ENCODE measurements around the gene NPDC1.

NPDC1 gene

DNA sequence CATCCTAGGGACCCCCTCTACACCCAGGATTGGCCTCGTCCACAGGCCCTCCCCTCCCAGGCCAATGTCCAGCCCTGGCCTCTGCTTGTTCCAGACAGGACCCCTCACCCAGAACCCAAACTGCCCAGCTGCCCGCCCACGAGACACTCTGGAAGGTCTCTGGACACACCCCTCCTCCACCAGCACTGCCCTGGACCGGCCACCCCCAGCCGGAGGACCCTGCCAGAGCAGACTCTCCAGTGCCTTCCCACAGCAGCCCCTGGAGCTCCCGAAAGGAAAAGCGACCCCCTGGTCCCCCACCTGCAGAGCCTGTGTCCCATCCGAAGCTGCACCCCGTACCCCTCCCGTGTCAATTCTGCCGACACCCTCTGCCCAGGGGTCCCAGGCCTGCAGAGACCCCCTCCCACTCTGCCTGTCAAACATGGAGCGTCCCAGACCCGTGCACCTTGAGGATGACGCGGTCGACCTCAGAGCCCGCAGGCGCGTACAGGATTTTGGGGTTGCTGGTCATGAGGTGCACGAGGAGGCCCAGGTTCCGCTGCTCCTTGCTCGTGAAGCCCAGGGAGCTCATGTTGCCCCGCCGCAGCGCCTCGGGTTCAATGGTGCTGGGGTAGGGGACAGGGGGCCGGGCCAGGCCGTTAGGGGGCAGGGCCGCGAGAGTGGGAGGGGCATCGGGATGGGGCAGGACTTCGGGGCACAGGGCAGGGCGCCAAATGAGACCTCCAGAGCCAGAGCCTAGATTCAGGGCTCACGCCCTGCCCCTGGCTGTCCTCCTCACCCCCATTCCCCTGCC is 25.9 kb downstream of the NPDC1 start:
- in situ Hi-C loops (cut with HindIII; ENCODE audit: low pct_ligation_motif_present, low pct_unique_long_range_greater_than_20kb, low sequenced_read_pairs) = no loop called here
- DNase-seq = no peak

DNA sequence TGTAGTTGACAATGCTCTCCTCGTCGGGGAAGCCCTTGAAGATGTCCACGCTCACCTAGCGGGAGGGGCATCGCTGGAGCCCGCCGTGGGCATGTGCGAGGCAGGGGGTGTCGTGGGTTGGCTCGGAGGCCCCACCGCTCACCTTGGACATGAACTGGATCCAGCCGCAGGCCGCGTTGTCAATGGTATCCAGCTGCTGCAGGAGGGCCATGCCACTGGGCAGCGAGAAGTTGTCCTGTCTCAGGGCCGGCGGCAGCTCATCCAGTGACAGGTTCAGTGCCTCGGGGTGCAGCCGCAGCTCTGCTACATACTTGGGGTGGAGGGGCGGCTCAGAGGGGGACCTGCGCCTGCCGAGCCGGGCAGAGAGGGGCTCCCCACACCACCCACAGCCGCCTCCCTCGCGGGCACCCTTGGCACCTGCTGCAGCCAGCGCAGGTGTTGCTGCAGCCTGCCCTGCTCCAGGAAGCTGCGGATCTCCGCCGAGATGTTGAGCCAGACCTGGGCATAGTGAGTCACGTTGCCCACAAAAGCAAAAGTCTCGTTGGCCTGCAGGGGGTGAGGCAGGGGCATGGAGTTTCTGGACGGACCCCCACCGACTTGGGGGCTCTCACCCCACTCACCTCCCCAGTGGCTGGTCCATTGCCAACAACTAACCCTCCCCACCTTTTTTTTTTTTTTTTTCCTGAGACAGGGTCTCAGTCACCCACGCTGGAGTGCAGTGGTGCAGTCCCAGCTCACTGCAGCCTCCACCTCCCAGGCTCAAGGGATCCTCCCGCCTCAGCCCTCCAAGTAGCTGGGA is 27.0 kb downstream of the NPDC1 start:
- no peak for DNase-seq

DNA sequence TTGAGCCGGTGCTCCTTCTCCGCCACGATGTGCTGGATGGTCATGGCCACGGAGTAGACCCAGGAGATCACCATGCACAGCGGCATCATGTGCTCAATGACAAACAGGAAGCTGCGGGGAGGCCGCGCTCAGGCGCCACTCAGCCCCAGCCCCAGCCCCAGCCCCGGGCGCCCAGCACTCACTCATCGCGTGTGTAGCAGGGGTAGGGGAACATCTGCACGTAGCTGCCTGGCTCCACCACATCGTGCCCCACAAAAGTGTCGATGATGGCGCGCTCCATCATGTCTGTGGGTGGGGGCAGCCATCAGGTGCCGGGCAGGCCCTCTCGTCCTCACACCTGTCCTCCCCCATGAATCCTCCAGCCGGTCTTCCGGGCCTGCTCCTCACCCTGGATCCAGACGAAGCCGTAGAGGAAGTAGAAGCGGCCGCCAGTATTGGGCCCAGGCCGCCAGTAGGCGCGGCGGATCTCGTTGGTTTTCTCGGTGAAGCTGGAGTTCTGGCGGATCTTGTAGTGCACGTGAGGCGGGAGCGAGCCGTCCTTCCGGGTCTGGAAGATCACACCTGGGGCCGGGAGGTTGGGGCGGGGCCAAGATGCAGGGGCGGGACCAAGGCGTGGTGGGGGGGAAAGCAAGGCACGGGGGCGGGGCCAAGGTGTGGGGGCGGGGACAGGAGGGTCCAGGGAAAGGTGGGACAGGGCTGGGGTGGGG is 28.0 kb downstream of the NPDC1 start:
- no peak for DNase-seq
- in situ Hi-C loops (cut with HindIII; ENCODE audit: low pct_ligation_motif_present, low pct_unique_long_range_greater_than_20kb, low sequenced_read_pairs) = no loop called here

More for the DNA sequence above, 27.0 kb downstream of the NPDC1 start:
- in situ Hi-C loops (cut with HindIII; ENCODE audit: low pct_ligation_motif_present, low pct_unique_long_range_greater_than_20kb, low sequenced_read_pairs) = no loop called here

DNA sequence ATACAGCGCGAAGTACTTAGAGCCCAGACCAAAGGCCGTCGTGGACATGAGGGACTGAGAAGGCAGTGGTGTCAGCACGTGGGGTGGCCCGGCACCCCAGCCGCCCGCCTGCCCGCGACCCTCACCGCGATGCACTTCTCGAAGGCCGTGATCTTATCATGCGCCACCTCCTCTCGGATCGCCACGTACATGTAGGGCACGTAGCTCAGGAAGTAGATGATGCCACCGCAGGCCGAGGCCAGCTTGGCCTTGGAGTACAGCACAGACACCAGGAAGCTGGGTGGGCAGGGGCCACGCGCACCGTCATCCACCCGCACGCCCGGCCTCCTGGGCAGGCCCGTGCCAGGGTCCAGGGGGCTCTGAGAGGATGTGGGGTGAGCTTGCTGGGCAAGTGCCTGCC is 28.9 kb downstream of the NPDC1 start:
- in situ Hi-C loops (cut with HindIII; ENCODE audit: low pct_ligation_motif_present, low pct_unique_long_range_greater_than_20kb, low sequenced_read_pairs) = no loop called here
- DNase-seq = no peak

DNA sequence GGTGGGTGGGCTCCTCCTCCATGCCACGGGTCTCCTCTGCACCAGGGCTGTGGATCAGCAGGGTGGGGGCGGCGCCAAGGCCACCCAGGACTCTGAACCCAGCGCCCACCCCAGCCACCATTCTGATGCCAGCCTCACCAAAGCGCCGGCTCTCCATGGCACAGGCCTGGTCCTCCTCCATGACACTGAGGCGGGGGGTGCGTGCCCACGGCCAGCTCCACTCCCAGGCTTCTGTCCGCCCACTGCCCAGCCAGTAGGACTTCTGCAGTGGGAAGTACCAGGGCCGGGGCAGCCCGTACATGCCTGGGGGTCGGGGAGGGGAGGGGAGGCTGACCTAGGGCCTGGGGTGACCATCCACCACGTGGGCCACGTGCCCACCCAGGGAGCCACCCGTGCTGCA is 29.5 kb downstream of the NPDC1 start:
- in situ Hi-C loops (cut with HindIII; ENCODE audit: low pct_ligation_motif_present, low pct_unique_long_range_greater_than_20kb, low sequenced_read_pairs) = no loop called here
- no peak for DNase-seq

DNA sequence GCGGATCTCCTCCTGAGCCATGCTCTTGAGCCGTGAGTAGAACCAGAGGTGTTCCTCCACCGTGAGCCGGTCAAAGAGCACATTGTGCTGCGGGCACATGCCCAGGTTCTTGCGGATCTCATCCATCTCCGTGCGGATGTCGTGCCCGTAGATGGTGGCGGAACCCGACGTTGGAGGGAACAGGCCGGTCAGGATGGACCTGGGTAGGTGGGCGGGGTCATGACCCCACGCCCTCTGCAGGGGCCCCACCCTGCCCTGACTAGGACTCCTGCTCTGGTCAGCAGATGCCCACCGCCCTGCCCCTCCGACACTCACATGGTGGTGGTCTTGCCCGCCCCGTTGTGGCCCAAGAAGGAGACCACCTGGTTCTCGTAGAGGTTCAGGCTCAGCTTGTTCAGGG is 30.0 kb downstream of the NPDC1 start:
- no peak for DNase-seq
- in situ Hi-C loops (cut with HindIII; ENCODE audit: low pct_ligation_motif_present, low pct_unique_long_range_greater_than_20kb, low sequenced_read_pairs) = no loop called here

DNA sequence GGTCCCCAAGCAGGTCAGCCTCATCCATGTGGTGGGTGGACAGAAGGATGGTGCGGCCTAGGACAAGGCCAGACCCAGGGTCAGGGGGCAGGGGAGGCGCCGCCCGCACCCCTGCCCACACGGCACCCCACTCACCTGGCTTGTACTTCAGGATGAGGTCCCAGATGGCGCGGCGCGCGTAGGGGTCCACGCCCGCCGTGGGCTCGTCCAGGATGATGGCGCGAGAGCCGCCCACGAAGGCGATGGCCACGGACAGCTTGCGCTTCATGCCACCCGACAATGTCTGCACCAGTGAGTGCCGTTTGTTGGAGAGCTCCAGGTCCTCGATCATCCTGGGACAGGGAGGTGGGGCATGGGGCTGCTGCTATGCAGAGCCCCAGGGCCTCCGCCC is 30.4 kb downstream of the NPDC1 start:
- in situ Hi-C loops (cut with HindIII; ENCODE audit: low pct_ligation_motif_present, low pct_unique_long_range_greater_than_20kb, low sequenced_read_pairs) = no loop called here
- no peak for DNase-seq

DNA sequence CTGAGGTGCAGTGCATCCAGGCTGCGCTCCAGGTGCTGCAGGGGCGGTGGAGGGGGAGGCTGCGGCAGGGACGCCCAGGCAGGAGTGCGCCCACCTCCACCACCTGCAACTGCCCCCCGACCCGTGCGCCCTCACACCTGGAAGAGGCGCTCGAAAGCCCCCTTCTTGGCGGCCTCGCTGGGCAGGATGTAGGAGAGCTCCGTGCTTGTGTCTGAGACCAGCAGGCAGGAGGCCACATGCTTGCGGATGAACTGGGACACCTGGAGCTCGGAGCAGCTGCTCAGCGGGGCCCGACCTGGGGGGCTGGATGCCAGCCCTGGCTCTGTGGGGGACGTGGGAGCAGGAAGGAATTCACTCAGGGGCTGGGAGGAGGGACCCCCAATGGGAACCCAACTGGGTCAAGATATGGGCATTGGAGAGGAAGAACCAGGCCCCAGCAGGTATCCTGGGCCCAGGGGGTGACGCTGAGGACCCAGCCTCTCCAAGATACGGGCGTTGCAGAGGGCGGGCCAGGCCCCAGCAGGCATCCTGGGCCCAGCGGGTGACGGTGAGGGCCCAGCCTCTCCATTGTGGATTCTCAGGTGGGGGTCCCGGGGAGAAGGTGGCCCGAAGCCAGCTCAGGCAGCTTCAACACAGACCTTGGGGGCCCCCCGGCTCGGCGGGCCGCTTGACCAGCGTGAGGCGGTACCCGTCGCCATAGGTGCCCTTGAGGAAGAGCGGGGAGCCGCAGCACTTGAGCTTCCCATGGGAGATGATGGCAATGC is 31.0 kb downstream of the NPDC1 start:
- DNase-seq = no peak
- in situ Hi-C loops (cut with HindIII; ENCODE audit: low pct_ligation_motif_present, low pct_unique_long_range_greater_than_20kb, low sequenced_read_pairs) = no loop called here

DNA sequence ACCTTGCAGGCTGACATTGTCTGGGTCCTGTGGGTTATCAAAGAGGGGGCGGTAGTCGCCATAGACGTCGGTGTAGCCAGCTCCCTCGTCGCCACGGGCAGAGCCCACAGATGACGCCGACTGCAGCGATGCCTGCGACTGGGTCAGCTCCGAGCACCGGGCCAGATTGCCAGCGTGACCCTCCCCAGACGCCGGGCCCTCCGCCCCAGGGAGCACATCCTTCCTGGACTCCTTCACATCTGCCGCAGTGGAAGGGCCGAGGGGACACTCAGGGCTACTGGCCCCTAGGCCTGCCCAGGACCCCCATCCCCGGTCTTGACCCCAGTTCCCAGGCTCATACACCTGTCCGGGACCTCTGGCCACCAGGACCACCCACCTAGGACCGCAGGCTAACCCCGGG is 31.8 kb downstream of the NPDC1 start:
- in situ Hi-C loops (cut with HindIII; ENCODE audit: low pct_ligation_motif_present, low pct_unique_long_range_greater_than_20kb, low sequenced_read_pairs) = no loop called here

DNA sequence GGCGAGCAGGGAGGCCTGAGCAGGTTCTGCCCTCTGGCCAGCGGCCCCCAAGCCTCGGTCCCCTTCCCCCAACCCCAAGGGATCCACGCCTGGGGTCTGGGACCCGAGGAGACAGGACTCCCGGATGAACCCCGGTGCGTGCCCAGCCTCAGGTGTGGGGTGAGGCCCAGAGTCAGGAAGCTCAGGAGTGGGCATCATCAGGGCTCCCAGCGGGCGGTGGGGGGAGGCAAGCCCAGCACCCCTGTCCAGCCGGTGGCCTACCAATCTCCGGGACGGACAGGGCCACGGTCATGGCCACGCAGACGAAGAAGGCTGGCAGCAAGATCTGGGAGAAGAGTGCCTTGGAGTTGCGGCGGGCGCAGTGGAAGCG is 32.4 kb downstream of the NPDC1 start:
- in situ Hi-C loops (cut with HindIII; ENCODE audit: low pct_ligation_motif_present, low pct_unique_long_range_greater_than_20kb, low sequenced_read_pairs) = no loop called here
- DNase-seq = no peak

More for the DNA sequence above, 31.8 kb downstream of the NPDC1 start:
- DNase-seq = no peak

DNA sequence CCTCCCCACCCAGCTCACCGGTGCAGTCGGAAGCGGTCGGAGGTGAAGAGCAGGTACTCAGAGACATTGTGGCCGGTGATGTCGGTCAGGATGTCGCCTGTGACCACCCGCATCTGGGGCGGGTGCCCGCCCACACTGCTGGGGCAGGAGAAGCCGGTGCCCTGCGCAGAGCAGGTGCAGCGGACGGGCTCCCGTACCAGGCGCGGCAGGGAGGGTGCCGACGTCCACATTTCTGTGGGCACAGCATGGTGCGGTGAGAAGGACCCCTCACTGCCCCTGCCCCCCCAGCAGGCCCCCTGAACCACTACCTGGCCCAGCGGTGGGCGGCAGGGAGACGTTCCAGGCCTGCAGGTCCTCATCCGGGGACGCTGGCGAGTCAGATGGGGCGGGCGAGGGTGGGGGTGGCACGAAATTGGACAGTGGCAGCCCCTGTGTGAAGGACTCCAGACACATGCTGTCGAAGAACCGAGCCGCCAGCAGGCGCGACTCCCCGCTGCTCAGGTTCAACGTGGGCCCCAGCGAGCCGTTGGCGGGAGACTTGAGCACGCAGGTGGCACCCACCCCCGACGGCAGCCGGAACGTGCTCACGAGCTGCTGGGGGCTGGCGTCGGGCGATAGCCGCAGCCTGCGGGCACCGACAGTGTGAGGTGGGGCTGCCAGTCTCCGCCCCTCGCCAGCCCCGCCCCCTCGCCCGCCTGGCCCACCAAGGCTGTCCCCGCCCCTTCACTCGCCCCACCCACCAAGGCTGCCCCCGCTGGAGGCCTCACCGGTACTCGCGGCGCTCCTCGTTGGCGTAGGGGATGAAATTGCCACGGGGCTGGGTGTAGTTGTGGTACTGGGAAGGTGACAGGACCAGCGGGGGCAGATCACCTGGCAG is 33.0 kb downstream of the NPDC1 start:
- in situ Hi-C loops (cut with HindIII; ENCODE audit: low pct_ligation_motif_present, low pct_unique_long_range_greater_than_20kb, low sequenced_read_pairs) = no loop called here
- DNase-seq = no peak

DNA sequence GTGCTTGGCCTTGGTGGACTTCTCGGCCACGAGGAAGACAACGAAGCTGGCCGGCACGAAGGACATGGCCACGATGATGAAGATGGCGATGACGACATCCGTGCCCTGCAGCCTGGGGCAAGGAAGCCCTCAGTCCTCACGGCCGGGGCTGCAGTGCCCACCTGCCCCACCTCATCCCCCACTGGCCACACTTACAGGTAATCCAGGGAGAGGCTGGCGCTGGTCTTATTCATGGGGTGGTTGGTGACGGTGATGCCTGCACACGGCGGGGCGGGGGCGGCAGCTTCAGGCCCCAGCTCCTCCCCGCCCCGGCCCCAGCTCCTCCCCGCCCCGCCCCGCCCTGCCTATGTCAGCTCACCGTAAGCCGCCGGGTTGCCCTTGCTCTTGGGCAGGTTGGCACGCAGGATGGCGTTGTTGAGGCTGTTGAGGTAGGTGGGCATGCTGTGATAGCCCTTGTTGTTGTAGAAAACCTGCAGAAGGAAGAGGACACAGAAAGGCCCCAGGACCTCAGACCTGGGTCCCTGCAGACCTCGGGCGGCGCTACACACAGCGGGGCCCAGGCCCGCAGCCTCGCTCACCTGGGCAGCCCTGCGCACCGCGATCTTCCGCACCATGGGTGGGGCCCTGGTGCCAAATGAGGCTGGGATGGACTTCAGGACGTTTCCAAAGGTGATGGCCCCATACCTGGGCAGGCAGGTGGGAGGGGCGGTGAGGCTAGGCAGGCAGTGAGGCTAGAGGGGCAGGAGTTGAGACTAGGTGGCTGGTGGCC is 33.9 kb downstream of the NPDC1 start:
- in situ Hi-C loops (cut with HindIII; ENCODE audit: low pct_ligation_motif_present, low pct_unique_long_range_greater_than_20kb, low sequenced_read_pairs) = no loop called here
- DNase-seq = no peak

DNA sequence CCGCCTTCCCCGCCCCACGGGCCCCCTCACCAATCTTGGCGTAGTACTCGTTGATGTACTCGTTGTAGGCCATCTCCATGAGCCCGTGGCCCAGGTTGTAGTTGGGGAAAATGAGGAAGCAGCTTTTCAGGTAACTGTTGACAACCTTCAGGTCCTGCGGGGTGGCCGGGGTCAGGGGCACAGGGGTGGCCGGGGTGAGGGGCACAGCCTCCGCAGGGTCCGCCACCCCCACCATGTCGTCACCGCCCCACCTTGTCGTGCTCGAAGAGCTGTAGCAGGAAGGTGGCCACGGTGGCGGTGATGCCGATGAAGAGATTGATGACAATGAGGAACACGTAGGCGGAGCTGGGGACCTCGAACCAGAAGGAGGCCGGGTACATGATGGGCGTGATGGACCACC is 34.8 kb downstream of the NPDC1 start:
- in situ Hi-C loops (cut with HindIII; ENCODE audit: low pct_ligation_motif_present, low pct_unique_long_range_greater_than_20kb, low sequenced_read_pairs) = no loop called here
- no peak for DNase-seq

DNA sequence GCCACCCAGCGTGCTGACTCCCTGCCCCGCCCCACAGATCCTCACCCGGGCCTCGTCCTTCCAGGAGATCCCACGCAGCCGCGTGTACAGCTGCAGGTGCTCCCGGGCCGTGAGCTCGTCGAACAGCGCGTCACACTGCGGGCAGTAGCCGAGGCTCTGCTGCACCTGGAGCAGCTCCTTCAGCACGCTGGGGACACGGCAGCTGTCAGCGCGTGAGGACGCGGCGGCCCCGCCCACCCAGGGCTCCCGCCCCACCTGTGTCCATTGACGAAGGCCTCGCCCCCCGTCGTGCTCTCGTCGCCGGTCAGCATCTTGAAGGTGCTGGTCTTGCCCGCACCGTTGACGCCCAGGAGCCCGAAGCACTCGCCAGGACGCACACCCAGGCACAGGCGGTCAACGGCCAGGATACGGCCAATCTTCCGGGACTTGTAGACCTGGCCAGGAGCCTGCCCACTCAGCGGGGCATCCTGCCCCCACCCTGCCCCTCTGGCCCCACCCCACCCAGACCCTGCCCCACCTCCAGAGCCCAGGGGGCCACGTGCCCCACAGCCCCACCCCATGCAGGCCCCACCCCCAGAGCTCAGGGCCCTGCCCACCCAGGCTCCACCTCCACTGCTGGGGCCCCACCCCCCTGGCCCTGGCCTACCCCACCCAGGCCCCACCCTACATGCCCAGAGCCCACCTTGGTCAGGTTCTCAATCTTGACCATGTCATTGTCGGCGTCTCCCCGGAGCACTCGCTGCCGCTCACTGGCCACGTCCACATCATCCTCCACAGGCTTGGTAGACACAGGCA is 35.8 kb downstream of the NPDC1 start:
- no peak for DNase-seq

DNA sequence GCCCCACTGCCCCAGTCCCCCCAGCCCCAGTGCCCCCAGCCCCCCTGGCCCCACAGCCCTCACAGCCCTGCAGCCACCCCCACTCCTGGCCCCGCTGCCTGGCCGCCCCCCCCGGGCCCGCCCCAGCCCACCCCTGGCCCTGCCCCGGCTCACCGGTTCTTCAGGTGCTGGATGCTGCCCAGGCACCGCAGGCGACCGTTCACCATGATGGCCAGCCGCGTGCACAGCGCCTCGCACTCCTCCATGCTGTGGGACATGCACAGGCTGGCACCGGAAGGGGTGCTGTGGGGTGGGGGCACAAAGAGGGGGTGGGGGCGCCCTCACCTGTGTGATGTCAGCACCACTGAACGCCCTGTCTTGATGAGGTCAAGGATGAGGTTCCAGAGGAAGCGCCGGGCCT is 36.8 kb downstream of the NPDC1 start:
- in situ Hi-C loops (cut with HindIII; ENCODE audit: low pct_ligation_motif_present, low pct_unique_long_range_greater_than_20kb, low sequenced_read_pairs) = no loop called here
- DNase-seq = no peak

More for the DNA sequence above, 35.8 kb downstream of the NPDC1 start:
- in situ Hi-C loops (cut with HindIII; ENCODE audit: low pct_ligation_motif_present, low pct_unique_long_range_greater_than_20kb, low sequenced_read_pairs) = no loop called here

DNA sequence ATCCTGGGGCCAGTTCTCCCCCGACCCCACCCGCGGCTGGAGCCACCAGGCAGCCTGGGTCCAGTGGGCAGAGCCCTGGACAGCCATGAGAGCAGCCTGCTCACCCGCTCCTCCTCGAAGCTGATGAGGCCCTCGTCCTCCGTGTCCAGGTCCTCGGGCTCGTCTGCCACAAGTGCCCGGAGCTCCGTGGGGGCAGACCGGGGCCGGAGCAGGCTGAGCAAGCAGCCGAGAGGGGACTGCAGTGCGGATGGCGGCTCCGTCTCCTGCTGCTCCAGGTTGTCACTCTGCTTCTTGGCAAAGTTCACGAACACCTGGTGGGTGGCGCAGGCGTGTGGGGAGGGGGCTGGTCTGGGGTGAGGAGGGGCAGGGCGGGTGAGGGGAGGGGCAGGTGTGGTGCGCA is 37.7 kb downstream of the NPDC1 start:
- DNase-seq = no peak
- in situ Hi-C loops (cut with HindIII; ENCODE audit: low pct_ligation_motif_present, low pct_unique_long_range_greater_than_20kb, low sequenced_read_pairs) = no loop called here

Data from ACHN (cell line).